Heart right ventricle (tissue), 16 donors: ENCODE data around the gene MSMB. TPM values are rescaled to one million over a fixed set of nuclear protein-coding genes. Genes with fewer than 3 reads are reported as not detected.

Source experiments
- ATAC-seq, 8 donors: fragments of 200-7000 bp; cut with Tn5 transposase; one replicate each; pipeline ENCODE4 v1.9.1; 2020; ENCODE audit warnings: mild to moderate bottlenecking in 8 of 8, moderate library complexity in 8 of 8, moderate number of reproducible peaks in 1 of 8
- DNase-seq, 2 donors: peaks; one replicate each; pipeline ENCODE4 v3.0.0-alpha.2; 2020
- H3K27ac ChIP-seq, 10 donors: fragments of 200-600 bp; sonication (generic) in 2 of 10; one replicate each; pipeline versions ENCODE4 v1.5.0 to v1.8.0; 2020 to 2022; ENCODE audit warnings: mild to moderate bottlenecking in 3 of 10
- H3K27me3 ChIP-seq, 7 donors: fragments of 200-600 bp; one replicate each; pipeline ENCODE4 v1.8.0; 2021 to 2022; ENCODE audit warnings: mild to moderate bottlenecking in 2 of 7
- H3K36me3 ChIP-seq, 9 donors: fragments of 200-600 bp; sonication (generic) in 1 of 9; one replicate each; pipeline versions ENCODE4 v1.5.0 to v1.8.0; 2020 to 2022; ENCODE audit warnings: mild to moderate bottlenecking in 2 of 9
- H3K4me1 ChIP-seq, 9 donors: fragments of 200-600 bp; sonication (generic) in 1 of 9; one replicate each; pipeline versions ENCODE4 v1.5.0 to v1.8.0; 2020 to 2022; ENCODE audit warnings: mild to moderate bottlenecking in 4 of 9
- H3K4me3 ChIP-seq, 10 donors: fragments of 200-600 bp; sonication (generic) in 2 of 10; one replicate each; pipeline versions ENCODE4 v1.5.0 to v1.8.0; 2020 to 2022; ENCODE audit warnings: mild to moderate bottlenecking in 7 of 10, moderate library complexity in 2 of 10
- H3K9me3 ChIP-seq, 11 donors: fragments of 200-600 bp in 10 of 11; sonication (generic) in 2 of 11; one replicate each; pipeline versions ENCODE4 v1.5.0 to v1.8.0; 2013 to 2022; ENCODE audit warnings: mild to moderate bottlenecking in 2 of 11, control low read depth in 1 of 11, moderate library complexity in 1 of 11
- WGBS, 2 donors: extraction: QIAGEN DNeasy Blood & Tissue Kit; methylation state at CpG; one replicate each; pipeline ENCODE4 v1.1.7; 2013; ENCODE audit warnings: inconsistent platforms in 1 of 2; 5-methylcytosine and 5-hydroxymethylcytosine counted together
- intact Hi-C, 10 donors: fragments of 100-400 bp; cut with DNase I; formaldehyde crosslinking; loops; one replicate each; pipeline versions ENCODE4 v1.11.1 to v1.14.2; 2022
- polyA plus RNA-seq, 2 donors: library from polyadenylated mRNA; stranded (reverse); fragments of 200-250 nt; gene quantifications; one replicate each; pipeline ENCODE4 v1.2.3, GENCODE V29; 2013
- total RNA-seq, 10 donors: library from RNA; stranded (reverse); fragmentation: NEBNext Ultra II Directional in 3 of 10; extraction: Animal tissue kit (Norgen Biotek cat#: 25700) in 3 of 10; gene quantifications; one replicate each; pipeline versions ENCODE4 v1.2.1 to v1.2.4, GENCODE V29; 2021 to 2023
- TF ChIP-seq, protein P1 (sequence below), 9 donors: fragments of 200-600 bp; sonication (generic) in 2 of 9; IDR thresholded peaks; one replicate each; pipeline versions ENCODE4 v1.5.0 to v1.8.0; 2021 to 2022; ENCODE audit warnings: antibody characterized with exemption in 9 of 9, mild to moderate bottlenecking in 5 of 9, moderate library complexity in 1 of 9
- donor health status: Arrhythmogenic right ventricular cardiomyopathy.
- donor health status: ischemic (EF 13 %, LVEDD 7.1; RV severe dilation, severe dysfunction).
- donor health status: healthy with polysubstance abuse.
- donor health status: DM: no; HTN: yes; CAD: no.
- donor health status: DM: no; HTN: no; CAD: no.
- donor health status: ischemic (EF 25% LVEDD 6.9; RV normal size, moderate dysfunction).
- donor health status: ischemic (EF 25% LVEDD 5.7; RV mildly dilated, moderate dysfunction).
- donor health status: healthy.
- donor health status: DM: yes; HTN: yes; CAD: no.
- donor health status: Ischemic cardiomyopathy.
- donor health status: ischemic (EF 35%, LVEDD 5.7; RV mildly dilated, moderate dysfunction).
- donor health status: nonischemic (EF 11% LVEDD 7.7; RV severe dilation, severe dysfunction).
- donor health status: DM: yes; HTN: yes; CAD: no.
- donor health status: PGD.
- donor health status: ischemic (EF 29% LVEDD 5.4; RV normal size, mild dysfunction).
- donor health status: nonischemic (EF 23%, LVEDD 6.1; RV moderate dilation, normal function).

Gene MSMB
- total and polyA plus RNA-seq, 12 donors, result not detected

DNA sequence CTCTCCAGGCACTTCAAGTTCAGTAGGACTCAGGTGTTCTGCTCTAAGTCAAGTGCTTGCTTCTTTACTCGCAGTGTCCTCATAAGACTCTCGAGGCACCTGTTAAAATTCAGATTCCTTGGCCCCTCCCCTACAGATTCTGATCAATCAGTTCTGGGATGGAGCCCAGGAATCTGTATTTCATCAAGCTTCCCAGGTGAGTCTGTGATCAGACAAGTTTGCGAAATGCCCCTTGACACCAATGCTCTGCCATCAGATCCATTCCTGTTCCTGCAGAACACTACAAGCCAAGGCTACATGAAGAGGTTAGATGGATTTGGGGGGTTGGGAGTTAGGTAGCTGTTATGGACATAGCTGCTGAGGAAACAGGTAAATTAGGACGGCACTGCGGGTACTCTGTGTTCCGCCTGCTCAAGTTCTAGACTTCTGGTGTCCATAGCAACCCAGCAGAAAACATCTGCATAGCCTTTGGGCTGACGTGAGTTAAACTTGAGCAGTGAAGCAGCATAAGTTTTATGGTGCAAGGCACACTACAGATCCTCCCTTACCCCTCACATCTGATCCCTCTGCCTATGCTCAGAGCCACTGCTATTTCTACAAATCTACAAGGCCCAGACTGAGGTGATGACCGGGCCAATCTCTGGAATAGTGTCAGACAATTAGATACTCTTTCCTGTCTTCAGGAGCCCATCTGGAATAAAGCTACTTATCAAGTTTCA, 8.8 kb downstream of the MSMB start:
- H3K4me3 ChIP-seq, result no peak overlapping the region
- intact Hi-C loops, result no loop called here
- H3K27me3 ChIP-seq, result peaks cover 0 to 13% (median 0%) of the 10 kb centered on the region in 7 donors
- WGBS, 2 donors, result 87 to 93% methylated on average over 8 of the region's 8 CpGs
- DNase-seq (no peak), ATAC-seq (no peak)
- H3K4me1 ChIP-seq, result peaks cover 0 to 8% (median 0%) of the 10 kb centered on the region in 9 donors
- H3K9me3 ChIP-seq, result no peaks in the 10 kb centered on the region
- no peak overlapping the region for H3K27ac ChIP-seq
- TF ChIP-seq, protein P1, sequence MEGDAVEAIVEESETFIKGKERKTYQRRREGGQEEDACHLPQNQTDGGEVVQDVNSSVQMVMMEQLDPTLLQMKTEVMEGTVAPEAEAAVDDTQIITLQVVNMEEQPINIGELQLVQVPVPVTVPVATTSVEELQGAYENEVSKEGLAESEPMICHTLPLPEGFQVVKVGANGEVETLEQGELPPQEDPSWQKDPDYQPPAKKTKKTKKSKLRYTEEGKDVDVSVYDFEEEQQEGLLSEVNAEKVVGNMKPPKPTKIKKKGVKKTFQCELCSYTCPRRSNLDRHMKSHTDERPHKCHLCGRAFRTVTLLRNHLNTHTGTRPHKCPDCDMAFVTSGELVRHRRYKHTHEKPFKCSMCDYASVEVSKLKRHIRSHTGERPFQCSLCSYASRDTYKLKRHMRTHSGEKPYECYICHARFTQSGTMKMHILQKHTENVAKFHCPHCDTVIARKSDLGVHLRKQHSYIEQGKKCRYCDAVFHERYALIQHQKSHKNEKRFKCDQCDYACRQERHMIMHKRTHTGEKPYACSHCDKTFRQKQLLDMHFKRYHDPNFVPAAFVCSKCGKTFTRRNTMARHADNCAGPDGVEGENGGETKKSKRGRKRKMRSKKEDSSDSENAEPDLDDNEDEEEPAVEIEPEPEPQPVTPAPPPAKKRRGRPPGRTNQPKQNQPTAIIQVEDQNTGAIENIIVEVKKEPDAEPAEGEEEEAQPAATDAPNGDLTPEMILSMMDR (IDR thresholded peaks at IDR 0.05), result no peak
- H3K36me3 ChIP-seq, result no peaks in the 10 kb centered on the region

DNA sequence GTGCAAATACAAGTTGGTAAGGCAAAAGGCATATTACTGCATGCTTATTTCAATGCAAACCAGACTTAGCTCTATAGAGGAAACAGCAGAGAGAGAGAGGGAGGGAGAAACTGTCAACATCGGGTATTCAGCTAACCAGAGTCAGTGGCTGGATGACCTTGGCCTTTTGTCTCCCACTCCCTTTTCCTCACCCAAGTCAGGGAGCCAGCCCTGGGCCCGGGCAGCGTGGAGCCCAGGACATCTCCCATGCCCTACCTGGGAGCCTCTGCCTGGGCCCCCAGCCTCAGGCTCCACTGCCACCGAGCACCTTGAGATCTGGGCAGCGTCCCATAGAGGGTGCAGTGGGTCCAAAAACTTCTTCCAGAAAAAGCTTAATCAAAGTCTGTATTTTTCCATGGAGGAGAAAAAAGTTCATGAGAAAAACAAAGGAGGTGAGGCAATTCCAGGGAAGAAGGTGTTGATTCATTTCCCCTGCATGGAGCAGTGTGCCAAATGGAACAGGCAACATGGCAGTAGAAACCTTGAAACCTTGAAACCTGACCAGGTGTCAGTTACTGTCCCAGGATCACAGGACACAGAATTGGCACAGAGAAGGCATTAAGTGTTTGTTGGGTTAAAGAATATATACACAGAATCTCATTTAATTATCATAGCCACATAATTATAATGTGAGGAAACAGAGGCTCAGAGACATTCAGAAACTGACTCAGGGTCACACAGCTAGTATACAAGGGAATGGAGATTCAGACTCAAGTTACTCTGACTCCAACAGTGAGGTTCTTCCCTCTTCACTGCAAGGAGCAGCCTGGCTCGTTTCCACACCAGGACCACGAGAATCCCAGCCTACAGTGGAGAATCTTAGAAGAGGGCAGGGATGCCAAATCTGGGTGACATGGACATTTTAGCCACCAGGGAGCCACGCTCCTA, 9.9 kb downstream of the MSMB start:
- ATAC-seq (no peak), DNase-seq (no peak)
- TF ChIP-seq, protein P1 (IDR thresholded peaks at IDR 0.05), result no peak
- H3K27me3 ChIP-seq, result peaks cover 0 to 9% (median 0%) of the 10 kb centered on the region in 7 donors
- no peaks in the 10 kb centered on the region for H3K36me3 ChIP-seq
- H3K27ac ChIP-seq, result no peak overlapping the region
- no peak overlapping the region for H3K4me3 ChIP-seq
- H3K9me3 ChIP-seq, result no peaks in the 10 kb centered on the region
- 50 to 68% methylated on average over 8 of the region's 8 CpGs for WGBS, 2 donors
- intact Hi-C loops, result no loop called here
- peaks cover 0 to 8% (median 0%) of the 10 kb centered on the region in 9 donors for H3K4me1 ChIP-seq

DNA sequence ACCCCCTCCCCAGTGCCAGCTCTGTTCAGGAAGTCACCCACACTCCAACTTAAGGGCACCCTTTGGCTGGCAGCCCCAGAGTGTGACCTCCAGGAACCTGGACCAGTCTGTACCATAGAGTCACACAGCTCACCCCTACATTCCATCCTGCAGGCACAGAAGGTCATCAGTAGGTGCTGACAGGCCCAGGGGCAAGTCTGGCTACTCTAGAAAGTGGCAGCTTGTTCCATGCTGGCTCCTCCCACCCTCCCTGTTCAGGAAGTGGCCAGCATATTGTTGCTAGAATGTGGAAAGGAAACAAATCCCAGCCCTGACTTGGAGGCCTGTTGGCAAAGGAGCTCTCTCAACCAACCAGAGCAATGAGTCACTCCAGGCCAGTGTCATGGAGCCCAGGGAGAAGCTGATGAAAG, 12.5 kb downstream of the MSMB start:
- no peak overlapping the region for H3K4me3 ChIP-seq
- no peaks in the 10 kb centered on the region for H3K36me3 ChIP-seq
- DNase-seq, result no peak
- H3K27ac ChIP-seq, result no peak overlapping the region
- H3K9me3 ChIP-seq, result no peaks in the 10 kb centered on the region
- H3K4me1 ChIP-seq, result peaks cover 5 to 23% (median 17%) of the 10 kb centered on the region in 9 donors
- H3K27me3 ChIP-seq, result peaks cover 0 to 5% (median 0%) of the 10 kb centered on the region in 7 donors
- TF ChIP-seq, protein P1 (IDR thresholded peaks at IDR 0.05), result no peak
- peak in 1 of 8 donors; percentile 9 for ATAC-seq
- intact Hi-C loops, result no loop called here

DNA sequence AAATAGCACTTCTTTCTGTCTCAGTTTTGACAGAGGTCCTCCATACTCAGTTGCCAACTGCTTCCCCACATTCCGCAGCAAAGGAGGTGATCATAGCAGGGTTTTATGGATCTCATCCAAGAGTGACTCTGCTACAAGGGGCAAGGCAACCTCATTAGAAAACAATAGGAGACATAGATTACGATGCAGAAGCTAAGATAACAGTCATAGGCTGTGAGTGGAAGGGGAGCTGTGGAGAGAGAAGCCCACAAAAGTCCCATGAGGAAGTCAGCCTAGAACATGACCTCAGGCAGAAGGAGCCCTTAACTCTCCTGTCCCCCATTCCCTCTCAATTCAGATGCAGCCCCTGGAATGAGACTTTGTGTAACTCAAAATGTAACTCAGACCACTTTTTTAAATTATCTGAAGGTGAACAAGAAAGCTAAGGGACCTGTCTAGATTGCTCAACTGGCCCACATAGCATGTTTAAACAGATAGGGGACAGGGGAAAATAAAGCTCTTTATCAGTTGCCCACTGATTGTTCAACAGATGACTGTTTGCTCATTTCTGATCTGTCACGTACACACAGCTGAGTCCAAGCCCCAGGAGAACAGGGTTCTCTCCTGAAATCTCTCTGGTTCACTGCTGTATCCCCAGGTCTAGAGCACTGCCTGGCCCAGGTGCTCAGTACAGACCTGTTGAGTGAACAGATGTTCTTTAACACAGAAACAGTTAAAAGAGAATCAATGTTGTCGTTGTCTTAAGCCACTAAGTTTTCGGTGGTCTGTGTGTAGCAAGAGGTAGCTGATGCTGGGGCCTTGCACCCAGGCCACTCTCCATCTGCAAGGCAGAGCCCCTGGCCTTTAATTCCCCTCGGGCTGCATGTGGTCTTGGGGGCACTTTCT, 14.2 kb downstream of the MSMB start:
- H3K4me3 ChIP-seq, result no peak overlapping the region
- ATAC-seq (no peak), DNase-seq (no peak)
- TF ChIP-seq, protein P1 (IDR thresholded peaks at IDR 0.05), result no peak
- no peaks in the 10 kb centered on the region for H3K9me3 ChIP-seq
- H3K4me1 ChIP-seq, result peaks cover 14 to 40% (median 34%) of the 10 kb centered on the region in 9 donors
- intact Hi-C loops, result no loop called here
- H3K36me3 ChIP-seq, result peaks cover 0 to 11% (median 0%) of the 10 kb centered on the region in 9 donors
- H3K27me3 ChIP-seq, result peaks cover 0 to 5% (median 0%) of the 10 kb centered on the region in 7 donors
- no peak overlapping the region for H3K27ac ChIP-seq
- WGBS, 2 donors, result 77 to 79% methylated on average over 6 of the region's 6 CpGs
